Ovary (tissue), 3 donors: Measurements from ENCODE around the gene COL8A1.

Source experiments
- CTCF ChIP-seq, 3 donors: fragments of 450-650 bp in 2 of 3; fragments of 200-600 bp in 1 of 3; IDR thresholded peaks; one replicate each; pipeline versions ENCODE4 v1.5.1 to v1.8.0; 2016 to 2022; ENCODE audit warnings: antibody characterized with exemption in 3 of 3, mild to moderate bottlenecking in 1 of 3
- EP300 ChIP-seq: sonication (generic); formaldehyde crosslinking; IDR thresholded peaks from one replicate; pipeline ENCODE4 v1.6.1; 2017; ENCODE audit warnings: antibody characterized with exemption
- donor health status: DM: no; HTN: no; CAD: no.

GRCh38 chr3:99626417-99626788 lies 12.0 kb upstream of the COL8A1 start:
- TF ChIP-seq CTCF (IDR thresholded peaks at IDR 0.05) (no peak), EP300 (no peak)
